Lower leg skin (tissue), 4 donors: ENCODE results near the gene SH3RF2. TPM values are rescaled to one million over a fixed set of nuclear protein-coding genes. Genes with fewer than 3 reads are reported as not detected.
"Not testable (repeated sequence)": the region's sequence is repeated elsewhere in the genome, so short reads cannot be mapped to it uniquely, and the experiment has no call there.

Source experiments
- DNase-seq, 2 donors: peaks; one replicate each; pipeline ENCODE4 v3.0.0-alpha.2; 2019; ENCODE audit warnings: low spot score in 2 of 2
- H3K4me3 ChIP-seq: fragments of 200-600 bp; sonication (generic); 2 replicates; pipeline ENCODE4 v1.5.1; 2017; ENCODE audit warnings: mild to moderate bottlenecking, low read depth; ENCODE audit not compliant: poor library complexity, severe bottlenecking
- POLR2A ChIP-seq, 2 donors: fragments of 450-650 bp; IDR thresholded peaks; one replicate each; pipeline ENCODE4 v1.6.1; 2016 to 2017; ENCODE audit warnings: antibody characterized with exemption in 2 of 2, mild to moderate bottlenecking in 1 of 2, moderate library complexity in 1 of 2
- WGBS, 2 donors: methylation state at CpG; one replicate each; pipeline ENCODE4 v1.1.5; 2018; 5-methylcytosine and 5-hydroxymethylcytosine counted together
- intact Hi-C: fragments of 100-400 bp; cut with DNase I; formaldehyde crosslinking; loops from one replicate; pipeline ENCODE4 v1.15.0; 2023; ENCODE audit warnings: low total_unique reads
- total RNA-seq, 4 donors: library from RNA; depleted of rRNA; stranded (reverse); fragments of >200 nt; gene quantifications; one replicate each; pipeline ENCODE4 v1.1.0, GENCODE V29; 2016
- TF ChIP-seq, protein P1 (sequence below), 3 donors: fragments of 450-650 bp; IDR thresholded peaks; one replicate each; pipeline ENCODE4 v1.5.1; 2016; ENCODE audit warnings: antibody characterized with exemption in 3 of 3, mild to moderate bottlenecking in 3 of 3, moderate library complexity in 2 of 3

The SH3RF2 gene
- total RNA-seq, 4 donors from 2014 or later = 109 to 169 (median 121) TPM

DNA sequence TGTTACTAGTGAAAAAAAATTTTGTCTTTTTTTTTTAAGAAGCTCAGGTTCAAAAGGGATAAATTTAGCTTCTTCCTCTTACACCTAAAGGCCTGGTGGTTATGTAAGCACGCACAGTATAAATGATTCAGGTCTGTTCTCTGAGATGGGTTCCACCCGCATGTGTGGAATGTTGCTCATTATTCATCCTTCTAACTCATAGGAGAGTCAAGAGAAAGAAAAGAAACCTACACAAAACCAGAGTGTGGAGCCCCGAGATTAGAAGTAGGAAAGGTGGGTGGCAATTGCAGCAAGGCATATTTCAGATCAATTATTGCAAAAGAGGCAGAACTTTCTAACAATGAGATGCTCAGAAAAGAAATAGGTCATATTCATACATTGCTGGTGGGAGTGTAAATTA, 155.5 kb downstream of the SH3RF2 start:
- DNase-seq = no peak
- 68 to 69% methylated on average over 3 of the region's 3 CpGs for WGBS, 2 donors
- intact Hi-C loops = no loop called here
- no peak overlapping the region for H3K4me3 ChIP-seq
- TF ChIP-seq, protein P1, sequence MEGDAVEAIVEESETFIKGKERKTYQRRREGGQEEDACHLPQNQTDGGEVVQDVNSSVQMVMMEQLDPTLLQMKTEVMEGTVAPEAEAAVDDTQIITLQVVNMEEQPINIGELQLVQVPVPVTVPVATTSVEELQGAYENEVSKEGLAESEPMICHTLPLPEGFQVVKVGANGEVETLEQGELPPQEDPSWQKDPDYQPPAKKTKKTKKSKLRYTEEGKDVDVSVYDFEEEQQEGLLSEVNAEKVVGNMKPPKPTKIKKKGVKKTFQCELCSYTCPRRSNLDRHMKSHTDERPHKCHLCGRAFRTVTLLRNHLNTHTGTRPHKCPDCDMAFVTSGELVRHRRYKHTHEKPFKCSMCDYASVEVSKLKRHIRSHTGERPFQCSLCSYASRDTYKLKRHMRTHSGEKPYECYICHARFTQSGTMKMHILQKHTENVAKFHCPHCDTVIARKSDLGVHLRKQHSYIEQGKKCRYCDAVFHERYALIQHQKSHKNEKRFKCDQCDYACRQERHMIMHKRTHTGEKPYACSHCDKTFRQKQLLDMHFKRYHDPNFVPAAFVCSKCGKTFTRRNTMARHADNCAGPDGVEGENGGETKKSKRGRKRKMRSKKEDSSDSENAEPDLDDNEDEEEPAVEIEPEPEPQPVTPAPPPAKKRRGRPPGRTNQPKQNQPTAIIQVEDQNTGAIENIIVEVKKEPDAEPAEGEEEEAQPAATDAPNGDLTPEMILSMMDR (IDR thresholded peaks at IDR 0.05) = no peak
- TF ChIP-seq POLR2A (IDR thresholded peaks at IDR 0.05) = no peak

DNA sequence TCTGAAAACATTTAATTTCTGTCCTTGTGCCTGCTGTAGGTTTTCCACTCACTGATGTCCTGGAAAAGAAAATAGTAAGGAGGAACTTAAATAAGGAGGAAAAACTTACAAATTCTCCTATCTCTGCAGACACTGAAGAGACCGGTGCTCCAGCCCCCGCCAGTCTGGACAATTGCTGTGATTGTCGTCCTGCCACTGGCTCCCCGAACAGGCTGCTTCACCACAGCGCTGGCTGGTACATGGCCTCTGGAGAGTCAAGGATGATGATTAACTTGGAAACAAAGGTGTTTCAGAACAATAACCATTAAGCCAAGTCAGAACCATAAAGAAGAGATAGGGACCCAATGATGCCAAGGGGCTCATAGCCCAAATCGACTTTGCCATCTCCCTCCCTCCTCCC, 161.7 kb downstream of the SH3RF2 start:
- TF ChIP-seq, protein P1 (IDR thresholded peaks at IDR 0.05) = no peak
- no peak for TF ChIP-seq POLR2A (IDR thresholded peaks at IDR 0.05)
- 90 to 94% methylated on average over 6 of the region's 6 CpGs for WGBS, 2 donors
- intact Hi-C loops = no loop called here
- no peak for DNase-seq
- no peak overlapping the region for H3K4me3 ChIP-seq

DNA sequence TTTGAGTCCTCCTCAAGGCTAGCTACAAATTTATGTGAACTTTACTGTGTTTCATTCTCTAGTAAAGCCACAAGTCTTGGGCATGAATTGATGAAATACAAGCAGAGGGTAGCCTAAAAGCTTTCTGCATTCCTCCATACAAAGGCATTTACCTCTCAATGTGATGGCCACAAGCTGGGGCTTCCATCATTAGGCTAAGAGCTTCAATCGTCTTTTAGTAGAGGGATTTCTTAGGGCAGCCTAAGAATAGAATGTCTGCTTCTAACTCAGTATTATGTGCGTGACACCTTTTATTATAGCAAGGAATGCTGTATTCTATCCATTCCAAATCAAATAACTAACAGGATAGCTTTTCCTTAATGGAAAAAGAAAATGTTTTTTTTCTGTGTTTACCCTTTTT, 165.3 kb downstream of the SH3RF2 start:
- intact Hi-C loops = no loop called here
- WGBS, 2 donors = 76 to 82% methylated on average over 2 of the region's 2 CpGs
- no peak for TF ChIP-seq POLR2A (IDR thresholded peaks at IDR 0.05)
- TF ChIP-seq, protein P1 (IDR thresholded peaks at IDR 0.05) = no peak
- DNase-seq = no peak
- no peak overlapping the region for H3K4me3 ChIP-seq

DNA sequence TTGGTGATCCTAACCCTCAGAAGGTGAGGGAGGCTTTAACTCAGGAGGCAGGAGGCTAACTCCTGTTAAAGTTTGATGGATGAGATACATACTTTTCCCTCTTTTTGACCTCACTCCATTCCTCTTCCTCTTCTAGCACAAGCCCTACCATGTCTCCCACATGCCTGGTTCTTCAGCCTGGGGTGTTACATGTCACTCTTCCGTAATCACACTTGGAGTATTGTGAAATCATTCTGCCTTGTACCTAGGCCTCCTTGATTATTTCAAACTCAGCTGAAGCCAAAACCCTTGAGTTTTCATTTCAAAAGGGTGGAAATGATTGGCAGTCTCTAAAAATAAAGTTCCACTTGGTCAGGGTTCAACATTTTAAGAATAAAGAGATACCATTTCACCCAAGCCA, 167.2 kb downstream of the SH3RF2 start:
- WGBS, 2 donors = 21 to 62% methylated on average over 1 of the region's 1 CpG
- intact Hi-C loops = no loop called here
- TF ChIP-seq, protein P1 (IDR thresholded peaks at IDR 0.05) = no peak
- TF ChIP-seq POLR2A (IDR thresholded peaks at IDR 0.05) = no peak
- no peak overlapping the region for H3K4me3 ChIP-seq
- DNase-seq = no peak

DNA sequence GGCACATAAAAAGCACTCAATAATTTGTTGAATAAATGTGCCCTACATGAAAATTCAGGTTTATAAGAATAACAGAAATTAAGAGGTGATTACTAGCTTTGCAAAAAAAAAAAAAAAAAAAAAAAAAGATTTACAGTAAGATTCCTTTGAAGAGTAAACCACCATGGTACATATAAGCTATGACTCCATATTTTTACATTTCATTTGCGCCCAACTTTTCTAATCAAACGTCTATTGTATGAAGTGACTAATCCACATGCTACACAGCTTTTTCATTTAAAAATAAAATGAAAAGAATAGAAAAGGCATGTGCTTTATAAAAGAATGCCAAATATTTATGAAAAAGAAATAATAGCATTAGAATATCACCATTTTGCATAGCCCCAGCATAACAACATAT, 169.1 kb downstream of the SH3RF2 start, which contains the start of gene PLAC8L1:
TSS of gene PLAC8L1 (minus strand) at position 101 of the 400 bp plus-strand sequence. CDS start 1,266 bp downstream, outside the sequence.
- no peak within 1 kb of the TSS for H3K4me3 ChIP-seq
- no peak for TF ChIP-seq POLR2A (IDR thresholded peaks at IDR 0.05)
- TF ChIP-seq, protein P1 (IDR thresholded peaks at IDR 0.05) = no peak
- 90 to 93% methylated on average over 2 of the region's 2 CpGs for WGBS, 2 donors
- DNase-seq = no peak
- intact Hi-C loops = no loop called here

DNA sequence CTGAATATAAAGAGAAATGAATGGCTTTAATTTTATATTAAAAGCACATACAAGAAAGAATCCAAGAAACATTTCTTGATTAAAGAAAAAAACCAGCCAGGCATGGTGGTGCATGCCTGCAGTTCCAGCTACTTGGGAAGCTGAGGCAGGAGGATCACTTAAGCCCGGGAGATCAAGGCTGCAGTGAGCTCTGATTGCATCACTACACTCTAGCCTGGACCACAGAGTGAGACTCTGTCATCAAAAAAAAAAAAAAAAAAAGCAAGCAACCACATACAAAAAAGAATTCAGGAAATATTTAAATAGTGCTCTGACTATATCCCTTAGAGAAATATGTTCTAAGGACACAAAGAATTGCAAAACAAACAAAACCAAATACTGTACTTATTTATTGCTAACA, 171.5 kb downstream of the SH3RF2 start:
- 30 to 61% methylated on average over 1 of the region's 1 CpG for WGBS, 2 donors
- H3K4me3 ChIP-seq = no peak overlapping the region
- no peak for DNase-seq
- TF ChIP-seq POLR2A (IDR thresholded peaks at IDR 0.05) = no peak
- TF ChIP-seq, protein P1 (IDR thresholded peaks at IDR 0.05) = no peak
- intact Hi-C loops = no loop called here

DNA sequence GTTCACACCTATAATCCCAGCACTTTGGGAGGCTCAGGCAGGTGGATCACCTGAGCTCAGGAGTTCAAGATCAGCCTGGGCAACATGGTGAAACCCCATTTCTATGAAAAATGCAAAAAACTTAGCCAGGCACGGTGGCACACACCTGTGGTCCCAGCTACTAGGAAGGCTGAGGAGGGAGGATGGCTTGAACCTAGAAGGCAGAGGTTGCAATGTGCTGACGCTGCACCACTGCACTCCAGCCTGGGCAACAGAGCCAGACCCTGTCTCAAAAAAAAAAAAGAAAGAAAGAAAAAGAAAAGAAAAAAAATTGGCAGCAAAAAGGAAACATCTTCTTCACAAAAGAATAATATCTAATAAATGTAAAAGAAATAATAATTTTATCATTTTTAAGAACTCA, 172.5 kb downstream of the SH3RF2 start:
- WGBS, 2 donors = 88 to 95% methylated on average over 2 of the region's 2 CpGs
- intact Hi-C loops, H3K4me3 ChIP-seq, DNase-seq: not testable (repeated sequence)
